Suprapubic skin (tissue), 4 donors: Measurements from ENCODE around the gene MAEA. TPM values are rescaled to one million over a fixed set of nuclear protein-coding genes. Genes with fewer than 3 reads are reported as not detected.

Experiments used
- DNase-seq, 2 donors: peaks; one replicate each; pipeline ENCODE4 v3.0.0-alpha.2; 2019; ENCODE audit warnings: low spot score in 2 of 2
- H3K27ac ChIP-seq: fragments of 200-600 bp; sonication (generic); one replicate; pipeline ENCODE4 v1.5.1; 2019
- H3K27me3 ChIP-seq: fragments of 200-600 bp; sonication (generic); one replicate; pipeline ENCODE4 v1.5.1; 2019
- H3K36me3 ChIP-seq: fragments of 200-600 bp; sonication (generic); one replicate; pipeline ENCODE4 v1.5.1; 2019
- H3K4me1 ChIP-seq: fragments of 200-600 bp; sonication (generic); one replicate; pipeline ENCODE4 v1.5.1; 2019
- H3K4me3 ChIP-seq: fragments of 200-600 bp; sonication (generic); one replicate; pipeline ENCODE4 v1.5.1; 2019; ENCODE audit warnings: mild to moderate bottlenecking
- H3K9me3 ChIP-seq: fragments of 200-600 bp; sonication (generic); one replicate; pipeline ENCODE4 v1.5.1; 2019
- CTCF ChIP-seq, 2 donors: fragments of 200-600 bp in 1 of 2; fragments of 450-650 bp in 1 of 2; sonication (generic) in 1 of 2; IDR thresholded peaks; one replicate each; pipeline ENCODE4 v1.5.1; 2016 to 2019; ENCODE audit warnings: antibody characterized with exemption in 2 of 2, mild to moderate bottlenecking in 1 of 2, moderate library complexity in 1 of 2
- EP300 ChIP-seq: sonication (generic); formaldehyde crosslinking; IDR thresholded peaks from one replicate; pipeline ENCODE4 v1.6.1; 2017; ENCODE audit warnings: antibody characterized with exemption
- POLR2A ChIP-seq, 2 donors: fragments of 450-650 bp; IDR thresholded peaks; one replicate each; pipeline ENCODE4 v1.6.1; 2017; ENCODE audit warnings: antibody characterized with exemption in 2 of 2, mild to moderate bottlenecking in 2 of 2, moderate library complexity in 2 of 2
- POLR2AphosphoS5 ChIP-seq, 3 donors: sonication (generic); formaldehyde crosslinking; IDR thresholded peaks; one replicate each; pipeline ENCODE4 v1.6.1; 2017; ENCODE audit warnings: antibody characterized with exemption in 3 of 3
- WGBS: methylation state at CpG from one replicate; pipeline ENCODE4 v1.1.5; 2018; 5-methylcytosine and 5-hydroxymethylcytosine counted together
- total RNA-seq, 4 donors: library from RNA; depleted of rRNA; stranded (reverse); fragments of >200 nt; gene quantifications; one replicate each; pipeline ENCODE4 v1.1.0, GENCODE V29; 2016

MAEA gene
- total RNA-seq, 4 donors from 2014 or later, result 58.7 to 112 (median 69.5) TPM

DNA sequence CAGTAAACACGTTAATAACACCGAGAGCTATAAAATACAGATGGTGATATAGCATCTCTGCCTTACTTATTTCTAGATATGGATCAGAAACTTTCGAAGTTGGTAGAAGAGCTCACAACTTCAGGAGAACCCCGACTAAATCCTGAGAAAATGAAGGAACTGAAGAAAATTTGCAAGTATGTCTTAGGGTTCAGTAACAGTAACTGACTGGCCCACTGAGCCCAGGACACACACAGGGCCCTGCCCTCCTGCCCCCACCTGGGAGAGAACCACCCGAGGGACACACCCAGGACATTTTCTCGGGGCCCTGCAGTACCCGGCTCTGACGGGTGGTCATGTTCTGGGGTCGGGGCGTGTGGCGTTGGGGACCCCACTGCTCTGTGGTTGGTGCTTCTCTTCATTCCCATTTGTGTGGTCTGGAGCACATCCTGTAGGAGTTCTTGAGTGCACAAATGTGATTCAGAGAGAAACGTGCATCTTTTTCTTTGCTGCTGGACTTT lies 58.4 kb downstream of the MAEA start:
- TF ChIP-seq EP300 (no peak), POLR2A (IDR thresholded peaks at IDR 0.05) (no peak), CTCF (IDR thresholded peaks at IDR 0.05) (no peak), POLR2AphosphoS5 (IDR thresholded peaks at IDR 0.05) (no peak)
- Histone ChIP-seq H3K4me3 (peak overlapping the region; percentile 77), H3K27me3 (no peaks in the 10 kb centered on the region), H3K4me1 (peaks cover 42% of the 10 kb centered on the region), H3K27ac (peak overlapping the region; percentile 100), H3K36me3 (peaks cover 22% of the 10 kb centered on the region), H3K9me3 (no peaks in the 10 kb centered on the region)
- no peak for DNase-seq
- WGBS, result 71% methylated on average over 12 of the region's 12 CpGs

- 94% methylated on average over 25 of the region's 25 CpGs for WGBS
- Histone ChIP-seq H3K27ac (no peak overlapping the region), H3K36me3 (peaks cover 29% of the 10 kb centered on the region), H3K4me3 (no peak overlapping the region), H3K4me1 (peaks cover 42% of the 10 kb centered on the region), H3K27me3 (no peaks in the 10 kb centered on the region), H3K9me3 (no peaks in the 10 kb centered on the region)
- DNase-seq, result no peak
- TF ChIP-seq POLR2AphosphoS5 (IDR thresholded peaks at IDR 0.05) (no peak), EP300 (no peak)
These were observed 59.1 kb downstream of the MAEA start for GRCh38 chr4:1348746-1349145.

- Histone ChIP-seq H3K9me3 (no peaks in the 10 kb centered on the region), H3K36me3 (peaks cover 37% of the 10 kb centered on the region), H3K27ac (no peak overlapping the region), H3K27me3 (no peaks in the 10 kb centered on the region), H3K4me3 (no peak overlapping the region), H3K4me1 (peaks cover 42% of the 10 kb centered on the region)
- DNase-seq, result no peak
- no peak for TF ChIP-seq CTCF (IDR thresholded peaks at IDR 0.05)
- TF ChIP-seq POLR2A (IDR thresholded peaks at IDR 0.05), result no peak
- TF ChIP-seq EP300, result no peak
- TF ChIP-seq POLR2AphosphoS5 (IDR thresholded peaks at IDR 0.05), result no peak
- WGBS, result 93% methylated on average over 26 of the region's 29 CpGs
These were observed 59.9 kb downstream of the MAEA start for GRCh38 chr4:1349359-1350168.

DNA sequence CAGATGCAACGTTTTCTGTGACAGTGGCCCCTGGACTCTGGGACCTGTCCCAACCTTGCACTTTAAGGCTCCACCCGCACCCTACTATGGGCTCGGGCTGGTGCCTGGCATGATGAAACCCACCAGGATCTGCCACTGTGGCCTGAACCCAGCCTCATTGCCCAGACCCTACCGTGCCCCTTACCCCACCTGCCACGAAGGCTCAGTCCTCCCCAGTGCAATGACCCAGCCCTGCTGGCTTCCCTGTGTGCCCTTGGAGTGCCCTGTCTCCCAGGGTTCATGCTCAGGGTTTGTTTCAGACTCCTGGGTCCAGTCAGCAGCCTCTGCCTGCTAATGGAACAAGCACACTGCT lies 60.5 kb downstream of the MAEA start:
- H3K36me3 ChIP-seq, result peaks cover 43% of the 10 kb centered on the region
- peaks cover 38% of the 10 kb centered on the region for H3K4me1 ChIP-seq
- no peaks in the 10 kb centered on the region for H3K9me3 ChIP-seq
- H3K27me3 ChIP-seq, result no peaks in the 10 kb centered on the region
- no peak for DNase-seq
- 93% methylated on average over 5 of the region's 5 CpGs for WGBS
- no peak overlapping the region for H3K4me3 ChIP-seq
- TF ChIP-seq POLR2A (IDR thresholded peaks at IDR 0.05), result no peak
- no peak for TF ChIP-seq CTCF (IDR thresholded peaks at IDR 0.05)
- TF ChIP-seq POLR2AphosphoS5 (IDR thresholded peaks at IDR 0.05), result no peak
- no peak for TF ChIP-seq EP300
- no peak overlapping the region for H3K27ac ChIP-seq

DNA sequence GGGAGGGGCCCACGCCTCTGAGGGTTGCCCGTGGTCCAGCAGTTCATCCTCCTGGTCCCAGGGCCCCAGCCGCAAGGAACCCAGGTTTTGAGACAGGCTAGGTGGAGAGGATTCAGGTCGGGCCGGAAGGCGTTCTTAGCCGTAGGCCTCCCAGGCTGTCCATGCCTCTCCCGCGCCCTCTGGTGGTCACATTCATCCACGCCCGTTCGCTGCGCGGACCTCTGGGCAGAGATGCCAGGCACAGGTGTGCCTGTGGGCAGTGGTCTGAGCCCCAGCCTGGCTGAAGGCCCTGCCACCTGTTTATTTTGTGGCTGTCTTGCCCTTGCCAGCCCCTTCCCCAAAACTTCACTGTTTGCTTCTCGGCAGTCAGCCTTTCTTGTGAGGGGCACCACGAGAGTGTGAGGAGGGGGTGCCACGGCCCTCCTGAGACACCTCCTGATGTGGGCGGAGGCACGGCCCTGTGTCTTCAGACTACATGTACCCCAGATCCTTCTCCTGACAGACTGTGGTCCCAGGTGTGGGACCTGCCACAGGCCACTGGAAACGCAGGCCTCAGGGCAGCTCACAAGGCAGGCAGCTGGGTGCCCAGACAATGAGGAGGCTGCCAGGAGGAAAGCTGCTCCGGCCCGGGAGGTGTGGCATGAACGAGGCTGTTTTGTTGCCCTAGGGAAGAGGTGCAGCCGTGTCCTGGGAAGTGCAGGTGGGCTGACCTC lies 62.3 kb downstream of the MAEA start:
- H3K27me3 ChIP-seq, result no peaks in the 10 kb centered on the region
- no peak overlapping the region for H3K4me3 ChIP-seq
- H3K27ac ChIP-seq, result no peak overlapping the region
- TF ChIP-seq EP300 (no peak), POLR2AphosphoS5 (IDR thresholded peaks at IDR 0.05) (peak in 1 of 3 donors; percentile 26), CTCF (IDR thresholded peaks at IDR 0.05) (peak; percentile 82 to 94)
- 40% methylated on average over 4 of the region's 24 CpGs for WGBS
- H3K9me3 ChIP-seq, result no peaks in the 10 kb centered on the region
- H3K4me1 ChIP-seq, result peaks cover 27% of the 10 kb centered on the region
- DNase-seq, result peak; percentile 89 to 92
- H3K36me3 ChIP-seq, result peaks cover 59% of the 10 kb centered on the region
